H1 (cell line): ENCODE measurements around the gene ICE1.

ENCODE experiments used
- ATF3 ChIP-seq: IDR thresholded peaks from 2 replicates; pipeline ENCODE4 v1.6.1; 2011; ENCODE audit warnings: low read depth, mild to moderate bottlenecking, low read length; ENCODE audit not compliant: insufficient read depth
- CEBPB ChIP-seq: IDR thresholded peaks from 2 replicates; pipeline ENCODE4 v1.6.1; 2012; ENCODE audit warnings: low read depth, low read length
- CTCF ChIP-seq, 3 experiments: IDR thresholded peaks; 1 replicate in 2 of 3; 2 replicates in 1 of 3; pipeline versions ENCODE4 v1.5.1 to v1.6.1; 2011; ENCODE audit warnings: low read length in 3 of 3, mild to moderate bottlenecking in 3 of 3, inconsistent platforms in 2 of 3, low read depth in 1 of 3, moderate library complexity in 1 of 3; ENCODE audit not compliant: insufficient read depth in 1 of 3; ENCODE audit errors: control extremely low read depth in 1 of 3
- EP300 ChIP-seq, 2 experiments: IDR thresholded peaks; 1 replicate in 1 of 2; 2 replicates in 1 of 2; pipeline ENCODE4 v1.6.1; 2011 to 2012; ENCODE audit warnings: low read depth in 2 of 2, low read length in 2 of 2, mild to moderate bottlenecking in 2 of 2, borderline replicate concordance in 1 of 2, inconsistent platforms in 1 of 2, moderate library complexity in 1 of 2
- GABPA ChIP-seq: IDR thresholded peaks from 2 replicates; pipeline ENCODE4 v1.6.1; 2011; ENCODE audit warnings: mild to moderate bottlenecking, low read length, moderate library complexity, borderline replicate concordance; ENCODE audit not compliant: insufficient read depth
- KDM1A ChIP-seq: fragments of 200-600, 300-600 bp; sonication (generic); IDR thresholded peaks from 2 replicates; pipeline ENCODE4 v1.7.1; 2016; ENCODE audit warnings: mild to moderate bottlenecking, low read length, borderline replicate concordance
- MAFK ChIP-seq: IDR thresholded peaks from 2 replicates; pipeline ENCODE4 v1.6.1; 2012; ENCODE audit warnings: low read depth, mild to moderate bottlenecking, improper control_type of control experiment, low read length
- POLR2A ChIP-seq, 2 experiments: IDR thresholded peaks; 1 replicate in 1 of 2; 2 replicates in 1 of 2; pipeline ENCODE4 v1.6.1; 2011; ENCODE audit warnings: low read depth in 2 of 2, low read length in 2 of 2, mild to moderate bottlenecking in 2 of 2; ENCODE audit errors: control extremely low read depth in 1 of 2
- POLR2AphosphoS5 ChIP-seq: IDR thresholded peaks from 2 replicates; pipeline ENCODE4 v1.6.1; 2011; ENCODE audit warnings: low read depth, low read length
- SIN3A ChIP-seq, 2 experiments: IDR thresholded peaks in 1 of 2; conservative IDR thresholded peaks in 1 of 2; 2 replicates each; pipeline ENCODE4 v1.6.1; 2011 to 2012; ENCODE audit warnings: low read length in 2 of 2, improper control_type of control experiment in 1 of 2, low read depth in 1 of 2, mild to moderate bottlenecking in 1 of 2
- SP1 ChIP-seq: IDR thresholded peaks from 2 replicates; pipeline ENCODE4 v1.6.1; 2011; ENCODE audit warnings: low read depth, low read length
- SP2 ChIP-seq: IDR thresholded peaks from 2 replicates; pipeline ENCODE4 v1.6.1; 2012; ENCODE audit warnings: mild to moderate bottlenecking, low read length, inconsistent platforms
- SRF ChIP-seq: IDR thresholded peaks from 2 replicates; pipeline ENCODE4 v1.6.1; 2011; ENCODE audit warnings: mild to moderate bottlenecking, low read depth, low read length, moderate library complexity
- YY1 ChIP-seq: IDR thresholded peaks from 2 replicates; pipeline ENCODE4 v1.6.1; 2011; ENCODE audit warnings: low read depth, mild to moderate bottlenecking, low read length

GRCh38 chr5:5487585-5488360 lies 65.3 kb downstream of the ICE1 start:
- TF ChIP-seq POLR2A (IDR thresholded peaks at IDR 0.05; ENCODE audit: control extremely low read depth in 1 of 2, low read depth in 2 of 2, low read length in 2 of 2), result no peak
- no peak for TF ChIP-seq MAFK
- TF ChIP-seq EP300 (IDR thresholded peaks at IDR 0.05; ENCODE audit: borderline replicate concordance in 1 of 2, low read depth in 2 of 2, low read length in 2 of 2), result no peak
- TF ChIP-seq GABPA, result no peak
- TF ChIP-seq CTCF (IDR thresholded peaks at IDR 0.05; ENCODE audit: control extremely low read depth in 1 of 3, insufficient read depth in 1 of 3, low read depth in 1 of 3, low read length in 3 of 3), result no peak
- TF ChIP-seq SRF, result no peak
- no peak for TF ChIP-seq YY1
- TF ChIP-seq SP1, result no peak
- TF ChIP-seq CEBPB, result no peak
- TF ChIP-seq SP2, result no peak
- no peak for TF ChIP-seq ATF3
- TF ChIP-seq KDM1A, result no peak
- no peak for TF ChIP-seq SIN3A (conservative IDR thresholded peaks at IDR 0.05 in 1 of 2, IDR thresholded peaks at IDR 0.05 in 1 of 2; ENCODE audit: low read depth in 1 of 2, low read length in 2 of 2)
- no peak for TF ChIP-seq POLR2AphosphoS5
